Fibroblast of peridontal ligament (primary cell): ENCODE data around the gene TIMP2.
"Not testable (repeated sequence)": the region's sequence is repeated elsewhere in the genome, so short reads cannot be mapped to it uniquely, and the experiment has no call there.

Experiments used
- DNase-seq: peaks from one replicate; pipeline ENCODE4 v3.0.0-alpha.2; 2010; ENCODE audit errors: extremely low read depth

TIMP2 gene

GRCh38 chr17:78956254-78956653 is 31.1 kb upstream of the TIMP2 start:
- no peak for DNase-seq

GRCh38 chr17:78954684-78955083 is 29.5 kb upstream of the TIMP2 start:
- DNase-seq, result no peak

- peak; percentile 47 for DNase-seq
These were observed 28.5 kb upstream of the TIMP2 start for GRCh38 chr17:78953356-78954350.

GRCh38 chr17:78952706-78953105 is 27.5 kb upstream of the TIMP2 start:
- DNase-seq, result no peak

GRCh38 chr17:78951967-78952551 is 26.9 kb upstream of the TIMP2 start:
- DNase-seq, result peak; percentile 49

GRCh38 chr17:78950870-78951269 is 25.7 kb upstream of the TIMP2 start:
- no peak for DNase-seq

- DNase-seq, result no peak
These were observed 22.3 kb upstream of the TIMP2 start for GRCh38 chr17:78947235-78948149.

GRCh38 chr17:78946631-78947030 is 21.4 kb upstream of the TIMP2 start:
- no peak for DNase-seq

- no peak for DNase-seq
These were observed 20.9 kb upstream of the TIMP2 start for GRCh38 chr17:78946131-78946530.

GRCh38 chr17:78945455-78945854 is 20.3 kb upstream of the TIMP2 start:
- not testable (repeated sequence) for DNase-seq

- DNase-seq, result no peak
These were observed 19.8 kb upstream of the TIMP2 start for GRCh38 chr17:78944956-78945355.

GRCh38 chr17:78944026-78944425 is 18.8 kb upstream of the TIMP2 start:
- DNase-seq, result no peak

GRCh38 chr17:78940708-78941107 is 15.5 kb upstream of the TIMP2 start:
- DNase-seq, result no peak

GRCh38 chr17:78940258-78940657 is 15.1 kb upstream of the TIMP2 start:
- DNase-seq, result no peak

- peak; percentile 33 for DNase-seq
These were observed 14.4 kb upstream of the TIMP2 start for GRCh38 chr17:78939615-78940014.

GRCh38 chr17:78937561-78937960 is 12.4 kb upstream of the TIMP2 start:
- DNase-seq, result no peak

- peak; percentile 97 for DNase-seq
These were observed 10.5 kb upstream of the TIMP2 start for GRCh38 chr17:78935419-78936323.

- DNase-seq, result peak; percentile 30
These were observed 9.7 kb upstream of the TIMP2 start for GRCh38 chr17:78934681-78935418.

GRCh38 chr17:78933959-78934568 is 8.9 kb upstream of the TIMP2 start:
- DNase-seq, result peak; percentile 99
